Mucosa of stomach (tissue), 1 donor: Measurements from ENCODE around the gene ENTPD8.
A peak's percentile ranks its signal among the peaks of the same experiment; 100 is the strongest.
"Not testable (repeated sequence)": the region's sequence is repeated elsewhere in the genome, so short reads cannot be mapped to it uniquely, and the experiment has no call there.

Experiments
- H3K27me3 ChIP-seq: one replicate; pipeline ENCODE4 v1.7.0; 2013; ENCODE audit warnings: mild to moderate bottlenecking, low read length; ENCODE audit not compliant: control insufficient read depth, insufficient read depth
- H3K36me3 ChIP-seq: one replicate; pipeline ENCODE4 v1.7.0; 2013; ENCODE audit warnings: low read length; ENCODE audit not compliant: control insufficient read depth, insufficient read depth
- H3K4me1 ChIP-seq: one replicate; pipeline ENCODE4 v1.7.0; 2013; ENCODE audit warnings: mild to moderate bottlenecking, low read length; ENCODE audit not compliant: control insufficient read depth, insufficient read depth
- H3K4me3 ChIP-seq: one replicate; pipeline ENCODE4 v1.7.0; 2013; ENCODE audit warnings: low read length
- H3K9ac ChIP-seq: one replicate; pipeline ENCODE4 v1.7.0; 2013; ENCODE audit warnings: mild to moderate bottlenecking, low read length, moderate library complexity
- H3K9me3 ChIP-seq: one replicate; pipeline ENCODE4 v1.7.0; 2013; ENCODE audit warnings: mild to moderate bottlenecking, low read length, moderate library complexity; ENCODE audit not compliant: control insufficient read depth
- donor health status: Pancreatic carcinoma.

Gene ENTPD8

DNA sequence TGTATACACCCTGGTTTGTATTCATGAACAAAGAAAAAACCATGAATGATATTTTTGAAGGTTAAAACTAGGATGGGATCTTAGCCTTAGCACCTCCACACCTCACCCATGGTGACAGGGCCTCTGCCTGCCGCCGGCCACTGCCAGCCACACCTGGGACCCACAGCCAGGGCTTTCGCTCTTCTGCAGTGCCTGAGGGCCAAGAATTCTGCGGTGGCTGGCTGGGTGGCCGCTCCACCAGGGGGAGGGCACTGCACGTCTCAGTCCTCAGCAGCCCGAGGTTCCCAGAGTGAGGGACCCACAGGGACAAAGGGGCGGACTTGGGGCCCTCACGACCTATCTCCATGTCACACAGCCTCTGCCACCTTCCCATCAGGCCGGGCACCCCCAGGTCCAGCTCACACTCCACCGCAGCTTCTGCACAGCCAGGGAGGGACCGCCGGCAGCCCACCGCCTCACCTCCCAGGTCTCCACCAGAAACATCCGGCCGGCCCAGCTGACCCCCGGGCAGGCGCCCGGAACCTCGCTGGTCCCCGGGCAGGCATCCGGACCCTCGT is 25.1 kb downstream of the ENTPD8 start:
- Histone ChIP-seq H3K36me3 (no peaks in the 10 kb centered on the region), H3K27me3 (no peaks in the 10 kb centered on the region), H3K9me3 (no peaks in the 10 kb centered on the region), H3K9ac (no peak overlapping the region), H3K4me1 (peaks cover 29% of the 10 kb centered on the region), H3K4me3 (no peak overlapping the region)

DNA sequence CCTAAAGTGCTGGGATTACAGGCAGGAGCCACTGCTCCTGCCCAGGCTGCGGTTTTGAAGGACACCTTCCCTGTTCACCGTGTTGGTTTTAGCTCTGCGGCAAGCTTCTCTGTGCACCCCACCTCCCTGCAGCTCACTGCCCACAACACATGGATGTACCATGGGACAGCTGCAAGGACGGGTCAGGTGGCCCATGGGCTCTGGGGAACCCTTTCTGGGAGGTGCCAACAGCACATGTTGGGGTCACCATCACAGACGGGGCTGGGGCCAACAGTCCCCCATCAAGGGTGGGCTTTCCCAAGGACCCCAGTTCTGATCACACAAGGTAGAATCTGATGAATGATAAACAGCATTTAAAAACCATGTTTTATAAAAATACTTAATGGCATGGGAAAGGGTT is 25.7 kb downstream of the ENTPD8 start:
- H3K27me3 ChIP-seq, result no peaks in the 10 kb centered on the region
- H3K36me3 ChIP-seq, result no peaks in the 10 kb centered on the region
- no peak overlapping the region for H3K9ac ChIP-seq
- H3K4me1 ChIP-seq, result peaks cover 32% of the 10 kb centered on the region
- no peak overlapping the region for H3K4me3 ChIP-seq
- no peaks in the 10 kb centered on the region for H3K9me3 ChIP-seq

DNA sequence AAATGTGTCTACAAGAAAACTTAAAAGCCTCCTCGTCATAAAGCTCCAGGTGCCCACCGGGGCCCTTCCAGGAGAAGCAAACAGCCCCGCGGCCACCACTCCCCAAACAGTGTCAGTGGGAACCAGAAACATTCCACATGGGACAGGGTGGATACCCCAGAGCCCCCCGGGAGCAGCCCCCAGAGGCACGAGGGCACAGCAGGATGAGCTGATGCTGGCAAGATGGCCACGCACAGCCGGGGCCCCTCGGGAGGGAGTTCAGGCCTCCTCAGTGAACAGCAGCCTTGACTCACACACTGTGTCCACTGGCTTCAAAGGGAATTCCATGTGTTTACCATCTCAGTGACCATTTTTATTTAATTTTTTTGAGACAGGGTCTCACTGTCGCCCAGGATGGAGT is 28.7 kb downstream of the ENTPD8 start:
- Histone ChIP-seq H3K36me3 (no peaks in the 10 kb centered on the region), H3K27me3 (no peaks in the 10 kb centered on the region), H3K9ac (peak overlapping the region; percentile 43), H3K4me3 (no peak overlapping the region), H3K9me3 (no peaks in the 10 kb centered on the region), H3K4me1 (peaks cover 28% of the 10 kb centered on the region)

DNA sequence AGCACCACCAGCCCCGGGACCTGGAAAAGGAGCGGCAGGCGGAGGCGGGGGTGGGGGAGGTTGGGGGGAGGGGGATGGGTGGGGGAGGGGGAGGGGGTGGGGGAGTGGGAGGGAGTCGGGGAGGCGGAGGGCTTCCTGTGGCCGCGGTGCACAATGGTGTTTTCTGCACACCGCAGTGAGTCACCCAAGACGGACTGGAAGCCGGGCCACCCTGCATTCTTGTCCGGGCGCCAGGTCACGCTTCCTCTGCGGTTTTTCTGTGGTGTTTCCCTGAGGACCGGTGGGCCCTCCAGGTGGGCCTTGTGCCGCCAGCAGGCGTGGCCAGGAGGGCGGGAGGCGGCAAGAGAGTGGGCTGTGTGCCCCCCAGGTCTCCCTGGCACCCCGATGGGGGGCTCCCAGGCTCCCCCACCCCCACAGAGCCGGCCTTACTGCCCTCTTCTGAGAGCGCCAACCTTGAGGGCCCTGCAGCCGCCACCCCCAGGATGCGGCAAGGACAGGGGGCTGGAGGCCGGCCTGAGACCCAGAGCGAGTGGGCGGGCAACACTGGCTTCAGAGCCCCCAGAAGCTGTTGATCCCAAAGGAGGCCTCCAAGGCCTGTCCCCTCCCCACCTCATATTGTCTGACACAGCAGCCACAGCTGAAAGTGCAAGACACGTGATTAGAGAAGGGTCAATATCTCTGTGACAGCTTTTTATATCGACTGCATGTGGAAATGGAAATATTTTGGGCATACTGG is 29.3 kb downstream of the ENTPD8 start:
- Histone ChIP-seq H3K27me3 (no peaks in the 10 kb centered on the region), H3K4me1 (peaks cover 32% of the 10 kb centered on the region), H3K4me3 (no peak overlapping the region), H3K9ac (peak overlapping the region; percentile 43), H3K9me3 (no peaks in the 10 kb centered on the region), H3K36me3 (no peaks in the 10 kb centered on the region)

DNA sequence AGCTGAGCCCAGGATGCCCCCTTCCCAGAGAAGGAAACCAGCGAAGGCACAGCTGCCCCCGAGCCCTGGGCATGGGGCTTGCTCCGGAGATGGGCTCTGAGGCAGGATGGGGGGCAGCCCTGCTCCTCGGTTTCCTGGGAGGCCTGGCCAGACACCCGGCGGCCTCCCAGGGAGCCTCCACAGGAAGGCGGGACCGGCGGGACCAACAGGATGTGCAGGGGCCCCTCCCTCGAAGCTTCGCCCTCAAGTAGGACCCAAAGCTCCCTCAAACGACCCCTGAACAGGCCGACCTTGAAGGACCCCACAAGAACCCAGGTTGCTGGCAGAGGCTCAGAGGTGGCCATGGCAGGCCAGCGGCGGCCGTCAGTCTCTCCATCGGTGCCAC is 29.9 kb downstream of the ENTPD8 start:
- H3K4me3 ChIP-seq, result no peak overlapping the region
- H3K9ac ChIP-seq, result peak overlapping the region; percentile 39
- H3K36me3 ChIP-seq, result no peaks in the 10 kb centered on the region
- no peaks in the 10 kb centered on the region for H3K9me3 ChIP-seq
- peaks cover 36% of the 10 kb centered on the region for H3K4me1 ChIP-seq
- H3K27me3 ChIP-seq, result no peaks in the 10 kb centered on the region

DNA sequence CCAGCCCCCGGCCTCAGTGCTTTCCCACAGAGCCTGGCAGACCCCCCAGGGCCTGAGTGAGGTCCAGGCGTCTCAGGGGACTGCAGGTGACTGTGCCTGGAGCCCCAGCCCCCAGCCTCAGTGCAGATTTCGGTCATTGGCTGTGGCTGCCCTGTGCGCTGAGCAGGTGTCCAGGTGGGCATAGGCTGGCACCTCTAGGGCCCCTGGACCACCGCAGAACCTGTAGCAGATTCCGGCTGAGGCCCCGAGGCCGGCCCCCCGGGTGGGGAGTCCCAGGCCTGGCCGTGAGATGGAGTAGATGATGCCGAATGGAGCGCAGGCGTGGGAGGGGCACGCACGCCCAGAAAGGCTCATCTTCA is 30.3 kb downstream of the ENTPD8 start:
- Histone ChIP-seq H3K9ac (peak overlapping the region; percentile 39), H3K36me3 (no peaks in the 10 kb centered on the region), H3K9me3 (no peaks in the 10 kb centered on the region), H3K4me1 (peaks cover 40% of the 10 kb centered on the region), H3K4me3 (no peak overlapping the region), H3K27me3 (no peaks in the 10 kb centered on the region)

DNA sequence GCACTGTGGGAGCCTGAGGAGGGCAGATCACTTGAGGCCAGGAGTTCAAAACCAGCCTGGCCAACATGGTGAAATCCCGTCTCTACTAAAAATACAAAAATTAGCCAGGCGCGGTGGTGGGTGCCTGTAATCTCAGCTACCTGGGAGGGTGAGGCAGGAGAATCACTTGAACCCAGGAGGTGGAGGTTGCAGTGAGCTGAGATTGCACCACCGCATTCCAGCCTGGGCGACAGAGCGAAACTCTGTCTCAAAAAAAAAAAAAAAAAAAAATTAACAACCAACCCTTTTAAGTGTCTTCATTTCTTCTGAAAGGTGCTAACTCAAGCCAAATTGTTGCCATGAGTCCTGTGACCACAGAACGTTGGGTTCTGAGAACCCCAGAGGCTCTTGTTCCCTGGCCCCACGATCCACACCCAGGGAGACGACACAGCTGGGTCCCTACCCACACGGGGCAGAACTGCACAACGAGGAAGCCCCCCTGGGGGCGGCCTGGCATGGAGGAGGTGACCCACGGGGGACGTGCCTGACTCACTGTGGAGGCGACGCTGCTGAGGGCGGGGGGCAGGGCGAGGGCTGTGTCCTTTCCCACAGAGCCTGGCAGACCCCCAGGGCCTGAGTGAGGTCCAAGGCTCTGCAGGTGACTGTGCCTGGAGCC is 30.8 kb downstream of the ENTPD8 start:
- H3K4me1 ChIP-seq, result peaks cover 42% of the 10 kb centered on the region

DNA sequence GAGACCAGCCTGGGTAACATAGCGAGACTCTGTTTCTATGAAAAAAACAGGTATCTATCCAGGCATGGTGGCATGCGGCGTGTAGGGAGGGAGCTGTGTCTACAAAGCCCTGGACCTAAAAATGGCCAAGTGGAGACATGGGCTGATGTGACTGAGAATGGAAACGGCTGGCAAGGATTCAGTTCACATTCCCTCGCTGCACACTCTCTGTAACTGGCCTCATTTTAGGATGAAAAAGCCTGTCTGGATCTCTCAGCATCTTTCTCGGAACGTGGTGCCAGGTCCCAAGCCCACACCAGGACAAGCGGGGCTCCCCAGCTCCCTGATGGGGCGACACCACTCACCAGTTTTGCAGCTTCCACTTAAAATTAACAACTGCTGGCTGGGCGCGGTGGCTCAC is 31.6 kb downstream of the ENTPD8 start:
- Histone ChIP-seq H3K36me3 (no peaks in the 10 kb centered on the region), H3K9me3 (no peaks in the 10 kb centered on the region), H3K4me3 (no peak overlapping the region), H3K27me3 (no peaks in the 10 kb centered on the region), H3K4me1 (peaks cover 42% of the 10 kb centered on the region), H3K9ac (no peak overlapping the region)

More for the DNA sequence above, 30.8 kb downstream of the ENTPD8 start:
- not testable (repeated sequence) for H3K9me3 ChIP-seq, H3K9ac ChIP-seq, H3K4me3 ChIP-seq, H3K36me3 ChIP-seq, H3K27me3 ChIP-seq

DNA sequence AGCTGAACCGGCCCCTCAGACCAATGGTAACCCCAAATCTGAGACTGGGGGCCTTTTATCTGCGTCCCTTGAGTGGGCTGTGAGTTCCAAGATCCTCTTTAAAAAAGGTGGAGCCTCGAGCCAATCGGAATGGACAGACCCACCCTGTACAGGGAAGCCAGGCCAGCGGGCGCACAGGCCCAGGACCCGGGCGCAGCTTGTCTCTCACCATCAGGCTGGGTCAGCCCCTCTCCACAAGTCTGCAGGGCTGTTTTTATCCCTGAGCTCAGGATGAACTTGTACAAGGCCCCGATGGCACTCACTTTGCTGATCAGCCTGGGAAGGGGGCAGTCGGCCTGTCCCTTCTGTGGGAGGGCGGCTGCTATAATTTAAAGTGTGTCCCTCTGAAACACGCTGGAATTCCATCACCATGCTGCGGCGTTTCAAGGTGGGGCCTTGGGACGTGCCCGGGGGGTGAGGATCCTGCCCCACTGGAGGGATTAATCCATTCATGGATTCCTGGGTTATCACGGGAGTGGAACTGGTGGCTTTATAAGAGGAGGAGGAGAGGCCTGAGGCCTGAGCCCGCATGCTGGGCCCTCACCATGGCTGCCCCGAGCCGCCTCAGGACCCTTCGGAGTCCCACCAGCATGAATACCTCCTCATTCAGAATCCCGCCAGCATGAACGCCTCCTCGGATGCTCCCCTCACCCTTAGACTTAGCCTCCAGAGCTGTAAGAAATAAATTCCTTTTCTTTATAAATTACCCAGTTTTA is 32.3 kb downstream of the ENTPD8 start:
- H3K9me3 ChIP-seq, result no peaks in the 10 kb centered on the region
- H3K4me1 ChIP-seq, result peaks cover 37% of the 10 kb centered on the region
- H3K36me3 ChIP-seq, result no peaks in the 10 kb centered on the region
- H3K27me3 ChIP-seq, result no peaks in the 10 kb centered on the region
- H3K4me3 ChIP-seq, result no peak overlapping the region
- no peak overlapping the region for H3K9ac ChIP-seq

DNA sequence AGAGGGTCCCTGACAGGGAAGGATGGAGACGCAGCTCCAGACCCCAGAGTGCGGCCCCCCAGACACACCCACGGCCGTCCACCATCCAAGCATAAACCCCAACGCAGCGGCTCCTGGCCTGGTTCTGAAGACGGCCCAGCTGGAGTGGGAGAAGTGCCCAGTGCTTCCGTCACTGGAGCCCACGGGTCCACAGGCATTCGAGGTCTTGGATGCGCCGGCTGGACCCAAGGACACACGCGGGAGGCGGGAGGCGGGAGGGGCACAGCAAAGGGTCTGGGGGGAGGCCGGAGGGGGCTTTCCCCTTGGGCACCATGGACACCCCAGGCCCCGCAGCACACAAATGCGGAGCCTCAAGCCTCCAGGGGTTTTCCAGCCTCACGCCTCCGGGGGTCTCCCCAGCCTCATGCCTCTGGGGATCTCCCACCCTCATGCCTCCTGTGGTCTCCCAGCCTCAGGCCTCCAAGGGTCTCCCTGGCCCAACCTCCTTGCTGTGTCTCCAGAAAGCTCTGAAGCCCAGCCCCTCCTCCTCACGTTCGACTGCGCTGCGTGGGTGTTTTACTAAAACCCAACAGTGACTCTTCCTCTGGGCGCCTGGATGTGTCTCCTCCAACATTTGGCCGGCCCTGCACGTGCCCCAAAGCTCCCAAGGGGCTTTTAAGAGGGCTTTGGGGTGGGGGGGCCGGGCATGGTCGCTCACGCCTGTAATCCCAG is 33.4 kb downstream of the ENTPD8 start:
- Histone ChIP-seq H3K4me3 (no peak overlapping the region), H3K9me3 (no peaks in the 10 kb centered on the region), H3K27me3 (no peaks in the 10 kb centered on the region), H3K9ac (peak overlapping the region; percentile 43), H3K36me3 (no peaks in the 10 kb centered on the region), H3K4me1 (peaks cover 33% of the 10 kb centered on the region)

DNA sequence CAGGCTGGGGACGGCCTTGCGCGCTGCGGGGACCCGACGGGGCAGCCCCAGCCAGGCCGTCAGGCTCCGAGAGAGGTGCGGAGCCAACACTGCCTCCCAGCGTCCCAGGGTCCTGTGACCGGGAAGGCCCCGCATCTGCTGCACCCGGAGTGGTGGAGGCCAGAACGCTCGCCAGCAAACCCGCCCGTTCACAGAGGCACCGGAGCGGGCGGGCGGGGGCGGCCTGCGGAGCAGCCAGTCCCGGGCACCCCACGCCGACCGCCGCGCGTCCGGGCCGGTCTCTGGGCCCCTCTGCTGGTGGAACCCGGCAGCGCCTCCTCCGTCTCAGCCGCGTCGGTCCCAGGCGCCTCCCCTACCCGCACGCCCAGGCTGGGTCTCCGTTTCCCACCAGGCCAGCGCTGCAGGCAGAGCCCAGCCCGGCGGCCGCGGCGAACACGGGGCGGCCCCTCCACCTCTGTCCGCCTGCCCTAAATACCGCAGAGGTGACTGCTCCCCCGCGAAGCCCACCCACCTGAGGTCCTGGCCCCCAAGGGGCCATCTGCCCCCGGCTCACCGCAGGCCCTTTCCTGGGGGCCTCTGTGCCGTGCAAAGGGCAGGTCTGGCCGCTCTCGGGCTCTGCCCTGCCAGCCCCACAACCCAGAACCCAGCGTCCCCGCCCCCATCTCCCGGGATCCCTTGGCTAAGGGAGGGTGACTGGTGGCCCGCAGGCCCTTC is 34.1 kb downstream of the ENTPD8 start:
- Histone ChIP-seq H3K9ac (peak overlapping the region; percentile 43), H3K9me3 (no peaks in the 10 kb centered on the region), H3K4me1 (peaks cover 26% of the 10 kb centered on the region), H3K36me3 (no peaks in the 10 kb centered on the region), H3K4me3 (no peak overlapping the region), H3K27me3 (no peaks in the 10 kb centered on the region)
